HG03469 (cell line): ENCODE measurements around the gene FLT1.

Experiments
- ATAC-seq: cut with Tn5 transposase; IDR thresholded peaks from one replicate; pipeline ENCODE4 v1.9.1; 2021; ENCODE audit warnings: mild to moderate bottlenecking, moderate library complexity, moderate number of reproducible peaks; ENCODE audit not compliant: unreplicated experiment

Gene FLT1, protein sequence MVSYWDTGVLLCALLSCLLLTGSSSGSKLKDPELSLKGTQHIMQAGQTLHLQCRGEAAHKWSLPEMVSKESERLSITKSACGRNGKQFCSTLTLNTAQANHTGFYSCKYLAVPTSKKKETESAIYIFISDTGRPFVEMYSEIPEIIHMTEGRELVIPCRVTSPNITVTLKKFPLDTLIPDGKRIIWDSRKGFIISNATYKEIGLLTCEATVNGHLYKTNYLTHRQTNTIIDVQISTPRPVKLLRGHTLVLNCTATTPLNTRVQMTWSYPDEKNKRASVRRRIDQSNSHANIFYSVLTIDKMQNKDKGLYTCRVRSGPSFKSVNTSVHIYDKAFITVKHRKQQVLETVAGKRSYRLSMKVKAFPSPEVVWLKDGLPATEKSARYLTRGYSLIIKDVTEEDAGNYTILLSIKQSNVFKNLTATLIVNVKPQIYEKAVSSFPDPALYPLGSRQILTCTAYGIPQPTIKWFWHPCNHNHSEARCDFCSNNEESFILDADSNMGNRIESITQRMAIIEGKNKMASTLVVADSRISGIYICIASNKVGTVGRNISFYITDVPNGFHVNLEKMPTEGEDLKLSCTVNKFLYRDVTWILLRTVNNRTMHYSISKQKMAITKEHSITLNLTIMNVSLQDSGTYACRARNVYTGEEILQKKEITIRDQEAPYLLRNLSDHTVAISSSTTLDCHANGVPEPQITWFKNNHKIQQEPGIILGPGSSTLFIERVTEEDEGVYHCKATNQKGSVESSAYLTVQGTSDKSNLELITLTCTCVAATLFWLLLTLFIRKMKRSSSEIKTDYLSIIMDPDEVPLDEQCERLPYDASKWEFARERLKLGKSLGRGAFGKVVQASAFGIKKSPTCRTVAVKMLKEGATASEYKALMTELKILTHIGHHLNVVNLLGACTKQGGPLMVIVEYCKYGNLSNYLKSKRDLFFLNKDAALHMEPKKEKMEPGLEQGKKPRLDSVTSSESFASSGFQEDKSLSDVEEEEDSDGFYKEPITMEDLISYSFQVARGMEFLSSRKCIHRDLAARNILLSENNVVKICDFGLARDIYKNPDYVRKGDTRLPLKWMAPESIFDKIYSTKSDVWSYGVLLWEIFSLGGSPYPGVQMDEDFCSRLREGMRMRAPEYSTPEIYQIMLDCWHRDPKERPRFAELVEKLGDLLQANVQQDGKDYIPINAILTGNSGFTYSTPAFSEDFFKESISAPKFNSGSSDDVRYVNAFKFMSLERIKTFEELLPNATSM (N-terminal part only)

GRCh38 chr13:28494778-28495537 is at the start of gene FLT1:
TSS of gene FLT1 (minus strand) at chr13:28495128. CDS start at chr13:28494843, 285 bp downstream.
- no peak for ATAC-seq

- no peak for ATAC-seq
Observed at GRCh38 chr13:28544026-28544425, 49.1 kb upstream of the FLT1 start.

DNA sequence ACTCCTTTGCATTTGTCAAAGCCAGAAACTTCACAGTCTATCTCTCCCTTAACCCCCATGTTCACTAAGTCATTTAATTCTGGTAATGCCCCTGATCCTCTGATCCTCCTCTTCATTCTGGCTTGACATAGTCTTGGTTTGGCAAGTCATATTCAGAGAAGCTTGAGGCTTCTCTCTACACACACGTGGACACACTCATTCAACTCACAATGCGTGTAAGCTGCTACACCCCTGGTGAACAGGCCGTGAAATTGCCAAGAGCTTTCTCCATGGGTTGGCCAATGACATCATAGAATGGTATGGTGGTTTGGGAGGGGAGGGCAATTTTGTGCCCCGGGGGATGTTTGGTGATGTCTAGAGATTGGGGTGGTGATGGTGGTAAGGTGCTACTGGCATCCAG is 47.9 kb upstream of the FLT1 start:
- ATAC-seq = no peak

- ATAC-seq = no peak
Observed at GRCh38 chr13:28541966-28542365, 47.0 kb upstream of the FLT1 start.

GRCh38 chr13:28540612-28541011 is 45.7 kb upstream of the FLT1 start:
- no peak for ATAC-seq

DNA sequence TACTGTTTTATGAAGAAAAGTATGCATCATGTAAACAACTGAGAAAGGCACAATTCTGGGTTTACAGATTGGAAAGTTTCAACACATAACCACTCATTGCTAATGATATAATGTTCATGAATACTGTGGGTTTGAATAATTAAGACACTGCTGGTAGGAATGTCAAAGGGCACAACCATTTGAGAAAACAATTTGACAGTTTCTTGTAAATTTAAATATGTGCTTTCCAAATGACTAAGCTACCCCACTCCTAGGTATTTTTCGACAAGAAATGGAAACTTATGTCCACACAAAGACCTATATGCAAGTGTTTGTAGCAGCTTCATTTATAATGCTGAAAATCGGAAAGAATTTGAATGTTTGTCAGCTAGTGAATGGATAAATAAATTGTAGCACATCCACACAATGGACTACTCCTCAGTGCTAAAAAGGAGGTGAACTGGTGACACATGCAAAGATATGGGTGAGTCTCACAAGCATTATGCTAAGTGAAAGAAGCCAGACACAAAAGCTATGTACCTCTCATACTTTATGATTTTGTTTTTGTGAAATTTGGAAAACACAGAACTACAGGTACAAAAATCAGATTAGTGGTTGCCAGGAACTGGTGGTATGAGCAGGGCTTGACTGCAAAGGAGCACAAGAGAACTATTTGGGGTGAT is 44.8 kb upstream of the FLT1 start:
- no peak for ATAC-seq

DNA sequence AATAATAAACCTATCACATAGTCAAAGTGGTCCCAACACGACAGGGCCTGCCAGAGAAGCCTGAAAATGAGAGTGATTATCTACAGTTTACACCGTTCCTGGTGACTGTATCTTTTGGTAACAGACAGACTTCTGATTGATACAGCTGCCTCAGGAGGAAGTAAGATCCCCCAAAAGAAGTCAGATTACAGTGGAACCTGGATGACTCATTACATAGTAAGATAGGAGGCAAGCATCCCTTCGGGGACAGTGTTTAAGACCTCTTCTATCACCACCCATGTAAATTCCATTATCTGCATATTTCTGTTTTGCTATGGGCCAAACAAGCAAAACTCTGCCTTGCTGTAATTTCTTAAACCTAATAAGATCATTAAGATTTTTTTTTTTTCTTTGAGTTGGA is 44.0 kb upstream of the FLT1 start:
- no peak for ATAC-seq

- ATAC-seq = no peak
Observed at GRCh38 chr13:28537171-28537570, 42.2 kb upstream of the FLT1 start.

- ATAC-seq = no peak
Observed at GRCh38 chr13:28536371-28536770, 41.4 kb upstream of the FLT1 start.

DNA sequence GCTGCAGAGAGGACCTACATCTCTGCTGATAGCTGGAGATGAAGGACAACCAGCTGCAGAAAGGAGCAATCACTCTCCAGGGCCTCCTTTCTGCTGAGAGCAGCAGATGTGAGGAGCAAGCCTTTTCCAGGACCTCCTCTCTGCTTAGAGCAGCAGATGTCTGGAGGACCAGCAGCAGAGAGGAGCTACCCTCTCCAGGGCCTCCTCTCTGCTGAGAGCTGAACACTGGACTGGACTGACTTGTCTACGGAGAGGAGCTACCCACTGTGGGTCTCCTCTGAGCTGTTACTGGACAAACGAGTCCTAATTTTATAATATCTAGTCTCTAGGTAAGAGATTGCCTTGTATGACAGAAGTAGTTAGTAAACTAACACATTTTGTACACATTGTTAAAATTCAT is 40.8 kb upstream of the FLT1 start:
- ATAC-seq = no peak

- no peak for ATAC-seq
Observed at GRCh38 chr13:28534801-28535200, 39.9 kb upstream of the FLT1 start.

GRCh38 chr13:28534210-28534609 is 39.3 kb upstream of the FLT1 start:
- no peak for ATAC-seq

DNA sequence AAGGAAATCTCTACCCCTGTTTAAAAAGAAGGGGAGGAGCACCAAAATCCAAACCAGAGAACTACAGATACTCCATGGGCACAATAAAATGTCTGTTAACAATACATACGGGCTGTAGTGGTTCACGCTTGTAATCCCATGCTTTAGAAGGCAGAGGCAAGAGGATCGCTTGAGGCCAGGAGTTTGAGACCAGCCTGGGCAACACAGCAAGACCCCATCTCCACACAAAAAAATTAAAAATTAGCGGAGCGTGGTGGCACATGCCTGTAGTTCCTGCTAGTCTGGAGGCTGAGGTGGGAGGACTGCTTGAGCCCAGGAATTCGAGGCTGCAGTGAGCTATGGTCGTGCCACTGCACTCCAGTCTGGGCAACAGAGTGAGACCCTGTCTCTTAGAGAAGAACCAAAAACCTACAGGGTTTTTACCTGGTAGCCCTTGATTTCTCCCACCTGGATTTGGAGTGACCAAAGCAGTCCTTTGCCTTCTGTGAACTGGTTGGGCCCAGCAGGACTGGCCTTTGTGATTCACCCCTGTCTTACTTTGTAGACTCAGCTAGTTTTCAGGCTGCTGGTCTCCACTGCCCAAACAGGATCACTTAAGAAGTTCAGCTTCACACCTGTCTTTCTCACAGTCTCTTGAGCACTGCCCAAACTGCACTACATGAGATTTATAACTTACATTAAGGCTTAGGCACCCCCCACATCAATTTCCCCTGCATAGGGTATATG is 38.7 kb upstream of the FLT1 start:
- ATAC-seq = no peak

GRCh38 chr13:28533125-28533436 is 38.2 kb upstream of the FLT1 start:
- no peak for ATAC-seq

DNA sequence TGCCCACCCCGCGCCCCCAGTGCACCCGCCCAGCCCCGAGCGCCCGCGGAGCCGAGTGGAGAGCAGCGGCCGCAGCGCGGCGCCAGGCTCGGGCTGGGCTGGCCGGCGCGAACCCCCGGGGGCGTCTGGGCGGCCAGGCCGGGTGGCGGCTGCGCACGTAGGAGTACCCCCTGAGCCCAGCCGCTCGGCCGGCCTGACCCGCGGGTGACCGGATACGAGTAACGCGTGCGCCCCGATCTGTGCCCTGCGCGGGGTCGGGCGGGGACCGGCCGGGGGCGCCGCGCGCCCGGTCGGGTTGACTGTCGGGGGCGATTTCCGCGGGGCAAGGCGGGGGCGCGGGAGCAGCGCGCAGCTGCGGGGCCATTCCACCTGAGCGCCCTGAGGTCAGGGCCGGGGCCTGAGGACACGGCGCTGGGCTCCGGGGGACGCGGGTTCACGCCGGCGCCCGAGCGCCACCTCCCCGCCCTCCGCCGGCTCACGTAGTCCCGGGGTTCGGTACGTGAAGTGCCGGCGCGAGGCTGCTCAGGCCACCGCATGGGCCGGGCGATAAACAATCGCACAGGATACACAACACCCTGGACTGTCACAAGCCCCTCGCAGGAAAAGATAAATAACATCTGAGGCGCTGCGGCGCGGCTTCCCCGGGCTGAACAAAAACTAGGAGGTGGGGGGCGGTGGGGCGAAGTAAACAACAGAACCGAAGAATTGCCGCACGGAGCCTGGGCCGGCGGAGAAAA is 37.6 kb upstream of the FLT1 start:
- no peak for ATAC-seq

- no peak for ATAC-seq
Observed at GRCh38 chr13:28531845-28532387, 37.0 kb upstream of the FLT1 start.

- ATAC-seq = no peak
Observed at GRCh38 chr13:28531077-28531844, 36.3 kb upstream of the FLT1 start.

GRCh38 chr13:28530729-28531076 is 35.8 kb upstream of the FLT1 start:
- ATAC-seq = no peak
